NB4 (cell line): Measurements from ENCODE around the gene UPF1.

Experiments
- TF ChIP-seq, protein P1 (sequence below): IDR thresholded peaks from one replicate; pipeline ENCODE4 v1.5.1; 2012; ENCODE audit warnings: low read depth, low read length
- TF ChIP-seq, protein P2 (sequence below): IDR thresholded peaks from 2 replicates; pipeline ENCODE4 v1.6.1; 2011; ENCODE audit warnings: low read depth, low read length

GRCh38 chr19:18897094-18898029 is 65.6 kb downstream of the UPF1 start:
- TF ChIP-seq, protein P1, sequence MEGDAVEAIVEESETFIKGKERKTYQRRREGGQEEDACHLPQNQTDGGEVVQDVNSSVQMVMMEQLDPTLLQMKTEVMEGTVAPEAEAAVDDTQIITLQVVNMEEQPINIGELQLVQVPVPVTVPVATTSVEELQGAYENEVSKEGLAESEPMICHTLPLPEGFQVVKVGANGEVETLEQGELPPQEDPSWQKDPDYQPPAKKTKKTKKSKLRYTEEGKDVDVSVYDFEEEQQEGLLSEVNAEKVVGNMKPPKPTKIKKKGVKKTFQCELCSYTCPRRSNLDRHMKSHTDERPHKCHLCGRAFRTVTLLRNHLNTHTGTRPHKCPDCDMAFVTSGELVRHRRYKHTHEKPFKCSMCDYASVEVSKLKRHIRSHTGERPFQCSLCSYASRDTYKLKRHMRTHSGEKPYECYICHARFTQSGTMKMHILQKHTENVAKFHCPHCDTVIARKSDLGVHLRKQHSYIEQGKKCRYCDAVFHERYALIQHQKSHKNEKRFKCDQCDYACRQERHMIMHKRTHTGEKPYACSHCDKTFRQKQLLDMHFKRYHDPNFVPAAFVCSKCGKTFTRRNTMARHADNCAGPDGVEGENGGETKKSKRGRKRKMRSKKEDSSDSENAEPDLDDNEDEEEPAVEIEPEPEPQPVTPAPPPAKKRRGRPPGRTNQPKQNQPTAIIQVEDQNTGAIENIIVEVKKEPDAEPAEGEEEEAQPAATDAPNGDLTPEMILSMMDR = no peak
- TF ChIP-seq, protein P2, sequence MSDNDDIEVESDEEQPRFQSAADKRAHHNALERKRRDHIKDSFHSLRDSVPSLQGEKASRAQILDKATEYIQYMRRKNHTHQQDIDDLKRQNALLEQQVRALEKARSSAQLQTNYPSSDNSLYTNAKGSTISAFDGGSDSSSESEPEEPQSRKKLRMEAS = no peak
